SK-N-SH treated with all-trans-retinoic acid at 6 μM for 48 hours (cell line): ENCODE data around the gene ENO3.

Experiments
- CREB5 ChIP-seq: fragments of 250-450 bp; sonication (Bioruptor Pico); IDR thresholded peaks from 2 replicates; pipeline ENCODE4 v1.5.1; 2020; ENCODE audit warnings: low read depth, mild to moderate bottlenecking, moderate library complexity
- PPARA ChIP-seq: fragments of 250-450 bp; sonication (Bioruptor Pico); IDR thresholded peaks from 2 replicates; pipeline ENCODE4 v1.5.0; 2020; ENCODE audit warnings: mild to moderate bottlenecking, borderline replicate concordance
- RARB ChIP-seq: fragments of 250-450 bp; sonication (Bioruptor Pico); IDR thresholded peaks from 2 replicates; pipeline ENCODE4 v1.8.0; 2021; ENCODE audit warnings: mild to moderate bottlenecking, moderate library complexity
- ZFP3 ChIP-seq: fragments of 250-450 bp; sonication (Bioruptor Pico); IDR thresholded peaks from 2 replicates; pipeline ENCODE4 v1.5.0; 2020; ENCODE audit warnings: mild to moderate bottlenecking, moderate library complexity
- ZFP30 ChIP-seq: fragments of 450-650 bp; formaldehyde crosslinking; IDR thresholded peaks from 2 replicates; pipeline ENCODE4 v1.5.0; 2022; ENCODE audit warnings: mild to moderate bottlenecking, moderate library complexity
- ZNF565 ChIP-seq: fragments of 450-650 bp; formaldehyde crosslinking; conservative IDR thresholded peaks from 2 replicates; pipeline ENCODE4 v1.5.0; 2020; ENCODE audit warnings: low read depth, mild to moderate bottlenecking, moderate library complexity
- TF ChIP-seq, protein P1 (sequence below): fragments of 250-450 bp; sonication (Bioruptor Pico); IDR thresholded peaks from 2 replicates; pipeline ENCODE4 v1.8.0; 2020; ENCODE audit warnings: mild to moderate bottlenecking, moderate library complexity, borderline replicate concordance
- TF ChIP-seq, protein P2 (sequence below): fragments of 250-450 bp; sonication (Bioruptor Pico); IDR thresholded peaks from 2 replicates; pipeline ENCODE4 v1.5.1; 2021; ENCODE audit warnings: mild to moderate bottlenecking, moderate library complexity

DNA sequence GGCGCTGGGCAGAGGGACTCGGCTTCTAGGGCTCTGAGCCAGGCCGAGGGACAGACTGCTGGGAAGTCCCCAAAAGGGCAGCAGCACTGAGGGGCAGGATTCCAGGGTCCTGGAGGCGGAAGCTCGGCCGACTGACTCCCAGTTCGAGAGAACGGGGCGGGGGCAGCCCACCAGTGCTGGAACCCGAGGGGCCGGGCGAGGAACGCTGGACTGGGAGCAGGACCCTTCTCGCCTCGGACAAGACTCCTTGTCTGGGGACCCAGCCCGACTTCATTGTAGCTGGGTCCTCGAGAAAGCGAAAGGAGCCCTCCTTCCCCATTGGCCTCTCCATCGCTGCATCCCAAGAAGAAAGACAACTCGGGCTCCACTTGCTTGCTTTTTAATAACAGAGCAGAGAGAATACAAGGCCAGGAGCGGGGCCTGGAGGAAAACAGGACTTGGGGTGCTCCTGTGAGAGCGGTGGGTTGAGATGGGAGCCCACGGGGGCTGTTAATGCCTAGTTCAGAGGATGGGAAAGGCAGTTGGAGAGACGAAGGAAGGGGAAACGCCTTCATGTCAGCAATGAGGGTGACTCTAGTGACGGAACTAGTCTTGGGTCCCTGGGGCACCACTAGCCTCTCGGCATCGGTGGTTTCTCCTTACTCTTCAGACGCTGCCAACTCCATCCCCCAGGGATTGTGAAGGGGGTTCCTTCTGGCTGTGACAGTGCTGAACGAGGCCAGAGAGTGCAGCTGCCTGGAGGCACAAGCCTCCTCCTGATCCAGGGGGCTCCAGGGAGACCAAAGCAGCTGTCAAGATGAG is 37.0 kb downstream of the ENO3 start:
- TF ChIP-seq, protein P1, sequence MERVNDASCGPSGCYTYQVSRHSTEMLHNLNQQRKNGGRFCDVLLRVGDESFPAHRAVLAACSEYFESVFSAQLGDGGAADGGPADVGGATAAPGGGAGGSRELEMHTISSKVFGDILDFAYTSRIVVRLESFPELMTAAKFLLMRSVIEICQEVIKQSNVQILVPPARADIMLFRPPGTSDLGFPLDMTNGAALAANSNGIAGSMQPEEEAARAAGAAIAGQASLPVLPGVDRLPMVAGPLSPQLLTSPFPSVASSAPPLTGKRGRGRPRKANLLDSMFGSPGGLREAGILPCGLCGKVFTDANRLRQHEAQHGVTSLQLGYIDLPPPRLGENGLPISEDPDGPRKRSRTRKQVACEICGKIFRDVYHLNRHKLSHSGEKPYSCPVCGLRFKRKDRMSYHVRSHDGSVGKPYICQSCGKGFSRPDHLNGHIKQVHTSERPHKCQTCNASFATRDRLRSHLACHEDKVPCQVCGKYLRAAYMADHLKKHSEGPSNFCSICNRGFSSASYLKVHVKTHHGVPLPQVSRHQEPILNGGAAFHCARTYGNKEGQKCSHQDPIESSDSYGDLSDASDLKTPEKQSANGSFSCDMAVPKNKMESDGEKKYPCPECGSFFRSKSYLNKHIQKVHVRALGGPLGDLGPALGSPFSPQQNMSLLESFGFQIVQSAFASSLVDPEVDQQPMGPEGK (CRISPR knock-in tag): no peak
- TF ChIP-seq CREB5 (CRISPR knock-in tag) (no peak), PPARA (CRISPR knock-in tag) (no peak), RARB (no peak), ZFP30 (CRISPR knock-in tag) (no peak), ZFP3 (CRISPR knock-in tag) (no peak), ZNF565 (CRISPR knock-in tag) (no peak)
- TF ChIP-seq, protein P2, sequence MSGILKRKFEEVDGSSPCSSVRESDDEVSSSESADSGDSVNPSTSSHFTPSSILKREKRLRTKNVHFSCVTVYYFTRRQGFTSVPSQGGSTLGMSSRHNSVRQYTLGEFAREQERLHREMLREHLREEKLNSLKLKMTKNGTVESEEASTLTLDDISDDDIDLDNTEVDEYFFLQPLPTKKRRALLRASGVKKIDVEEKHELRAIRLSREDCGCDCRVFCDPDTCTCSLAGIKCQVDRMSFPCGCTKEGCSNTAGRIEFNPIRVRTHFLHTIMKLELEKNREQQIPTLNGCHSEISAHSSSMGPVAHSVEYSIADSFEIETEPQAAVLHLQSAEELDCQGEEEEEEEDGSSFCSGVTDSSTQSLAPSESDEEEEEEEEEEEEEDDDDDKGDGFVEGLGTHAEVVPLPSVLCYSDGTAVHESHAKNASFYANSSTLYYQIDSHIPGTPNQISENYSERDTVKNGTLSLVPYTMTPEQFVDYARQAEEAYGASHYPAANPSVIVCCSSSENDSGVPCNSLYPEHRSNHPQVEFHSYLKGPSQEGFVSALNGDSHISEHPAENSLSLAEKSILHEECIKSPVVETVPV (CRISPR knock-in tag): no peak
